Vagina (tissue), 2 donors: ENCODE measurements around the gene CNNM1. TPM values are rescaled to one million over a fixed set of nuclear protein-coding genes. Genes with fewer than 3 reads are reported as not detected.

Experiments used
- DNase-seq, 2 donors: peaks; one replicate each; pipeline ENCODE4 v3.0.0-alpha.2; 2017; ENCODE audit errors: extremely low spot score in 2 of 2
- H3K27ac ChIP-seq: fragments of 200-600 bp; sonication (generic); one replicate; pipeline ENCODE4 v1.5.1; 2019
- H3K27me3 ChIP-seq: fragments of 200-600 bp; sonication (generic); one replicate; pipeline ENCODE4 v1.5.1; 2019
- H3K36me3 ChIP-seq, 2 donors: fragments of 200-600 bp; sonication (generic); one replicate each; pipeline ENCODE4 v1.5.1; 2017 to 2019
- H3K4me1 ChIP-seq: fragments of 200-600 bp; sonication (generic); one replicate; pipeline ENCODE4 v1.5.1; 2019
- H3K4me3 ChIP-seq, 2 donors: fragments of 200-600 bp; sonication (generic); 1 replicate in 1 of 2; 2 replicates in 1 of 2; pipeline ENCODE4 v1.5.1; 2016 to 2019
- H3K9me3 ChIP-seq: fragments of 200-600 bp; sonication (generic); one replicate; pipeline ENCODE4 v1.5.1; 2019
- CTCF ChIP-seq, 3 experiments: fragments of 450-650 bp in 2 of 3; fragments of 200-600 bp in 1 of 3; sonication (generic) in 1 of 3; IDR thresholded peaks; one replicate each; pipeline ENCODE4 v1.5.1; 2017 to 2019; ENCODE audit warnings: antibody characterized with exemption in 3 of 3, mild to moderate bottlenecking in 2 of 3, moderate library complexity in 2 of 3
- POLR2A ChIP-seq, 2 donors: fragments of 450-650 bp; IDR thresholded peaks; one replicate each; pipeline ENCODE4 v1.6.1; 2017; ENCODE audit warnings: antibody characterized with exemption in 2 of 2, mild to moderate bottlenecking in 2 of 2, moderate library complexity in 2 of 2
- POLR2AphosphoS5 ChIP-seq, 2 donors: sonication (generic); formaldehyde crosslinking; IDR thresholded peaks; one replicate each; pipeline ENCODE4 v1.9.0; 2017; ENCODE audit warnings: antibody characterized with exemption in 2 of 2, mild to moderate bottlenecking in 2 of 2, low read depth in 1 of 2; ENCODE audit not compliant: insufficient read depth in 1 of 2
- intact Hi-C: fragments of 100-400 bp; cut with DNase I; formaldehyde crosslinking; loops from one replicate; pipeline ENCODE4 v1.15.1; 2023
- total RNA-seq: library from RNA; depleted of rRNA; stranded (reverse); fragments of >200 nt; gene quantifications from one replicate; pipeline ENCODE4 v1.2.3, GENCODE V29; 2016

The CNNM1 gene
- total RNA-seq, 1 donor from 2014 or later, result 2.5 TPM

DNA sequence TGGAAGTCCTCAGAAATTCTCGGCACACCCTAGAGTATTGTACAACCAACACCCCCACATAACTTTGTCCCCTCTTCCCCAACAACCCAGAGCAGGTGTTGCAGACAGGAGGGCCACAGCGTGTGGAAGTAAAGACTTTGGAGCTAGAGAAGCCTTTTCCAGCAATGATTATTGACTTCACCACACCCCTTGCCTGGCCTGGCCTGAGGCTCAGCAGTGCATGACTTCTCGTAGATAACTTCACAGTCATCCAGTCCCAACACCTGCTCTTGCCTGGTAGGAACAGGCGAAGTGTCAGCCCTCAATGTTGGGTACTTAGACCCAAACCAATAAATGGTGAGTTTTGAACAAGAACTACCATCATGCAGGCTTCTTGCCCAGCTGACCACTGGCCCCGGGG, 64.5 kb downstream of the CNNM1 start:
- intact Hi-C loops, result loop anchor here (5.0 kb wide), 1 partner anchor 219 kb away; no protein-coding TSS in a partner anchor
- H3K4me1 ChIP-seq, result no peaks in the 10 kb centered on the region
- no peak overlapping the region for H3K27ac ChIP-seq
- no peaks in the 10 kb centered on the region for H3K9me3 ChIP-seq
- no peak for DNase-seq
- no peak overlapping the region for H3K4me3 ChIP-seq
- H3K27me3 ChIP-seq, result no peaks in the 10 kb centered on the region
- peaks cover 0 to 27% of the 10 kb centered on the region in 2 donors for H3K36me3 ChIP-seq
- no peak for TF ChIP-seq POLR2A (IDR thresholded peaks at IDR 0.05)

DNA sequence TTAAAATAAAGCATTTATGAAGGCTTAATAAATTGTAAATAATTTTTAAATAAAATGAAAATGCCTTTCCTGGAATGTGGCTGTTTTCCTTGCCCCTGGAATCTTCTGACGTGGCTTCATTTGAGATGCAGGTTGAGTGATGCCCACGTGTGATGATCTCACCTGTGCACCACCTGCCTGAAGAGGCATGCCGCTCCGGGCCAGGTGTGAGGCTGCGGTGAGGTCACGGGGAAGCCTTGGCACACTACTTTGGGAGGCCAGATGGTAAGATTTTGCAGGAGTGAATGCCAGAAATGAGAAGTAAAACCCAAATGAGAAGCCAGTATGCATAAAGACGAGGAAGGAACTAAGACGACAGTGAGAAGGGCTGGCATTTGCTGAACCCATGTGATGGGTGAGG, 65.1 kb downstream of the CNNM1 start:
- no peak for TF ChIP-seq CTCF (IDR thresholded peaks at IDR 0.05)
- no peak for TF ChIP-seq POLR2A (IDR thresholded peaks at IDR 0.05)
- no peak for TF ChIP-seq POLR2AphosphoS5 (IDR thresholded peaks at IDR 0.05; ENCODE audit: insufficient read depth in 1 of 2, low read depth in 1 of 2)
- no peaks in the 10 kb centered on the region for H3K27me3 ChIP-seq
- H3K4me3 ChIP-seq, result no peak overlapping the region
- intact Hi-C loops, result loop anchor here (5.0 kb wide), 1 partner anchor 218 kb away; no protein-coding TSS in a partner anchor
- DNase-seq, result no peak
- no peaks in the 10 kb centered on the region for H3K4me1 ChIP-seq
- peaks cover 0 to 33% of the 10 kb centered on the region in 2 donors for H3K36me3 ChIP-seq
- H3K27ac ChIP-seq, result no peak overlapping the region
- H3K9me3 ChIP-seq, result no peaks in the 10 kb centered on the region

- H3K4me3 ChIP-seq, result no peak overlapping the region
- no peak overlapping the region for H3K27ac ChIP-seq
- TF ChIP-seq POLR2A (IDR thresholded peaks at IDR 0.05), result no peak
- no peak for TF ChIP-seq CTCF (IDR thresholded peaks at IDR 0.05)
- TF ChIP-seq POLR2AphosphoS5 (IDR thresholded peaks at IDR 0.05; ENCODE audit: insufficient read depth in 1 of 2, low read depth in 1 of 2), result no peak
- peaks cover 0 to 38% of the 10 kb centered on the region in 2 donors for H3K36me3 ChIP-seq
- no peaks in the 10 kb centered on the region for H3K9me3 ChIP-seq
- DNase-seq, result no peak
- intact Hi-C loops, result loop anchor here (5.0 kb wide), 1 partner anchor 217 kb away; no protein-coding TSS in a partner anchor
- H3K4me1 ChIP-seq, result no peaks in the 10 kb centered on the region
- no peaks in the 10 kb centered on the region for H3K27me3 ChIP-seq
These were observed 65.7 kb downstream of the CNNM1 start for GRCh38 chr10:99394761-99395386.

GRCh38 chr10:99395750-99396445, 66.7 kb downstream of the CNNM1 start:
- peaks cover 0 to 42% of the 10 kb centered on the region in 2 donors for H3K36me3 ChIP-seq
- intact Hi-C loops, result no loop called here
- TF ChIP-seq POLR2A (IDR thresholded peaks at IDR 0.05) (no peak), POLR2AphosphoS5 (IDR thresholded peaks at IDR 0.05; ENCODE audit: insufficient read depth in 1 of 2, low read depth in 1 of 2) (no peak), CTCF (IDR thresholded peaks at IDR 0.05) (no peak)
- no peaks in the 10 kb centered on the region for H3K27me3 ChIP-seq
- no peak overlapping the region for H3K27ac ChIP-seq
- no peaks in the 10 kb centered on the region for H3K9me3 ChIP-seq
- no peaks in the 10 kb centered on the region for H3K4me1 ChIP-seq
- DNase-seq, result no peak
- H3K4me3 ChIP-seq, result no peak overlapping the region

- H3K4me3 ChIP-seq, result no peak overlapping the region
- no peaks in the 10 kb centered on the region for H3K4me1 ChIP-seq
- no peaks in the 10 kb centered on the region for H3K9me3 ChIP-seq
- peaks cover 0 to 45% of the 10 kb centered on the region in 2 donors for H3K36me3 ChIP-seq
- no peaks in the 10 kb centered on the region for H3K27me3 ChIP-seq
- no peak for DNase-seq
- TF ChIP-seq POLR2AphosphoS5 (IDR thresholded peaks at IDR 0.05; ENCODE audit: insufficient read depth in 1 of 2, low read depth in 1 of 2) (no peak), POLR2A (IDR thresholded peaks at IDR 0.05) (no peak), CTCF (IDR thresholded peaks at IDR 0.05) (no peak)
- intact Hi-C loops, result no loop called here
- H3K27ac ChIP-seq, result no peak overlapping the region
These were observed 67.3 kb downstream of the CNNM1 start for GRCh38 chr10:99396471-99396870.
